Activated CD4-positive, alpha-beta T cell treated with anti-CD3 and anti-CD28 coated beads, Interleukin-2, amount 10 ng/mL, durations not matched to agents 7 days and 5 days (primary cell): ENCODE measurements around the gene RUBCNL. TPM values are rescaled to one million over a fixed set of nuclear protein-coding genes. Genes with fewer than 3 reads are reported as not detected.
A peak's percentile ranks its signal among the peaks of the same experiment; 100 is the strongest.
"Not testable (repeated sequence)": the region's sequence is repeated elsewhere in the genome, so short reads cannot be mapped to it uniquely, and the experiment has no call there.

Experiments used
- CTCF ChIA-PET: fragments of 350-600 bp; sonication (Branson Sonifier 250); formaldehyde crosslinking; loops from one replicate; lab custom pipeline; 2021; ENCODE audit warnings: antibody characterized with exemption; lab: Charles Lee
- POLR2A ChIA-PET: fragments of 350-600 bp; sonication (Branson Sonifier 250); formaldehyde crosslinking; loops from one replicate; lab custom pipeline; 2021; ENCODE audit warnings: antibody characterized with exemption; lab: Charles Lee
- DNase-seq: peaks from one replicate; pipeline ENCODE4 v3.0.0-alpha.2; 2020
- H3K27ac Mint-ChIP-seq: one replicate; pipeline ENCODE4 v1.8.0; 2021; ENCODE audit warnings: mild to moderate bottlenecking, moderate library complexity, mixed read lengths
- H3K27me3 Mint-ChIP-seq: one replicate; pipeline ENCODE4 v1.8.0; 2021; ENCODE audit warnings: mixed read lengths
- H3K36me3 Mint-ChIP-seq: one replicate; pipeline ENCODE4 v1.8.0; 2021; ENCODE audit warnings: low read depth, mixed read lengths
- H3K4me1 Mint-ChIP-seq: one replicate; pipeline ENCODE4 v1.8.0; 2021; ENCODE audit warnings: mixed read lengths
- H3K4me3 Mint-ChIP-seq: one replicate; pipeline ENCODE4 v1.8.0; 2021; ENCODE audit warnings: mild to moderate bottlenecking, moderate library complexity, mixed read lengths
- H3K9me3 Mint-ChIP-seq: one replicate; pipeline ENCODE4 v1.8.0; 2021; ENCODE audit warnings: mixed read lengths
- total RNA-seq, 2 experiments: library from RNA; stranded (reverse); gene quantifications; one replicate each; pipeline ENCODE4 v1.2.3, GENCODE V29; 2021

RUBCNL gene
- not detected for total RNA-seq

GRCh38 chr13:46387064-46387851 is at the start of gene RUBCNL:
TSS of gene RUBCNL (minus strand) at chr13:46387252. CDS start at chr13:46372475, 14,777 bp downstream.
- no peak within 1 kb of the TSS for H3K27ac Mint-ChIP-seq
- peaks cover 2% of the 10 kb centered on the region for H3K36me3 Mint-ChIP-seq
- DNase-seq = peak; percentile 13
- CTCF ChIA-PET = no interaction called here
- POLR2A ChIA-PET = interaction anchor here (0.9 kb wide), 1 partner anchor 13 kb away, joined by 3 read pairs; no protein-coding TSS in a partner anchor
- H3K9me3 Mint-ChIP-seq = no peaks in the 10 kb centered on the region
- peaks cover 36% of the 10 kb centered on the region for H3K27me3 Mint-ChIP-seq
- H3K4me1 Mint-ChIP-seq = peaks cover 32% of the 10 kb centered on the region
- peak within 1 kb of the TSS; percentile 65 for H3K4me3 Mint-ChIP-seq

- H3K36me3 Mint-ChIP-seq, H3K4me1 Mint-ChIP-seq, CTCF ChIA-PET, H3K27me3 Mint-ChIP-seq, H3K9me3 Mint-ChIP-seq, H3K27ac Mint-ChIP-seq, H3K4me3 Mint-ChIP-seq, POLR2A ChIA-PET, DNase-seq: not testable (repeated sequence)
These were observed 42.5 kb upstream of the RUBCNL start for GRCh38 chr13:46429558-46429957.

- H3K27me3 Mint-ChIP-seq = peaks cover 3% of the 10 kb centered on the region
- POLR2A ChIA-PET = no interaction called here
These were observed 18.4 kb upstream of the RUBCNL start for GRCh38 chr13:46405457-46405856.

GRCh38 chr13:46404733-46405100 is 17.7 kb upstream of the RUBCNL start:
- CTCF ChIA-PET = interaction anchor here (1.3 kb wide), 1 partner anchor 83 kb away, joined by 4 read pairs; no protein-coding TSS in a partner anchor
- Mint-ChIP-seq H3K4me3 (no peak overlapping the region), H3K36me3 (peaks cover 2% of the 10 kb centered on the region), H3K4me1 (peaks cover 12% of the 10 kb centered on the region), H3K27me3 (peaks cover 2% of the 10 kb centered on the region), H3K27ac (no peak overlapping the region), H3K9me3 (peaks cover 6% of the 10 kb centered on the region)
- POLR2A ChIA-PET = no interaction called here
- DNase-seq = no peak

More at GRCh38 chr13:46405457-46405856, 18.4 kb upstream of the RUBCNL start:
- Mint-ChIP-seq H3K4me1 (peaks cover 12% of the 10 kb centered on the region), H3K9me3 (peaks cover 6% of the 10 kb centered on the region), H3K4me3 (no peak overlapping the region), H3K36me3 (peaks cover 2% of the 10 kb centered on the region), H3K27ac (no peak overlapping the region)
- no peak for DNase-seq
- CTCF ChIA-PET = interaction anchor here (0.9 kb wide), 1 partner anchor 9 kb away, joined by 3 read pairs; no protein-coding TSS in a partner anchor

GRCh38 chr13:46403851-46404732 is 17.0 kb upstream of the RUBCNL start:
- H3K27me3 Mint-ChIP-seq = peaks cover 2% of the 10 kb centered on the region
- POLR2A ChIA-PET = no interaction called here
- DNase-seq = no peak
- no peak overlapping the region for H3K27ac Mint-ChIP-seq
- H3K9me3 Mint-ChIP-seq = peaks cover 6% of the 10 kb centered on the region
- H3K36me3 Mint-ChIP-seq = peaks cover 2% of the 10 kb centered on the region
- peaks cover 12% of the 10 kb centered on the region for H3K4me1 Mint-ChIP-seq
- CTCF ChIA-PET = interaction anchor here (1.3 to 2.0 kb wide), 2 partner anchors 10 to 83 kb away, joined by 4 read pairs; no protein-coding TSS in a partner anchor
- no peak overlapping the region for H3K4me3 Mint-ChIP-seq

- ChIA-PET POLR2A (no interaction called here), CTCF (no interaction called here)
- Mint-ChIP-seq H3K27ac (no peak overlapping the region), H3K9me3 (peaks cover 6% of the 10 kb centered on the region), H3K4me1 (peaks cover 12% of the 10 kb centered on the region), H3K4me3 (no peak overlapping the region), H3K36me3 (peaks cover 2% of the 10 kb centered on the region), H3K27me3 (peaks cover 2% of the 10 kb centered on the region)
- DNase-seq = no peak
These were observed 15.1 kb upstream of the RUBCNL start for GRCh38 chr13:46402178-46402577.

- ChIA-PET POLR2A (no interaction called here), CTCF (no interaction called here)
- peaks cover 2% of the 10 kb centered on the region for H3K27me3 Mint-ChIP-seq
- no peak overlapping the region for H3K27ac Mint-ChIP-seq
- H3K4me3 Mint-ChIP-seq = no peak overlapping the region
- peaks cover 2% of the 10 kb centered on the region for H3K36me3 Mint-ChIP-seq
- no peak for DNase-seq
- H3K9me3 Mint-ChIP-seq = peaks cover 6% of the 10 kb centered on the region
- H3K4me1 Mint-ChIP-seq = peaks cover 12% of the 10 kb centered on the region
These were observed 14.4 kb upstream of the RUBCNL start for GRCh38 chr13:46401432-46401831.

GRCh38 chr13:46396341-46396740 is 9.3 kb upstream of the RUBCNL start:
- Mint-ChIP-seq H3K9me3 (no peaks in the 10 kb centered on the region), H3K27me3 (no peaks in the 10 kb centered on the region), H3K4me1 (peaks cover 14% of the 10 kb centered on the region), H3K4me3 (no peak overlapping the region), H3K36me3 (no peaks in the 10 kb centered on the region), H3K27ac (no peak overlapping the region)
- ChIA-PET CTCF (interaction anchor here (0.6 kb wide), 2 partner anchors 10 to 32 kb away, joined by 3 read pairs; no protein-coding TSS in a partner anchor), POLR2A (no interaction called here)
- DNase-seq = no peak

GRCh38 chr13:46392967-46393366 is 5.9 kb upstream of the RUBCNL start:
- no peak for DNase-seq
- peaks cover 31% of the 10 kb centered on the region for H3K4me1 Mint-ChIP-seq
- ChIA-PET CTCF (no interaction called here), POLR2A (no interaction called here)
- no peaks in the 10 kb centered on the region for H3K9me3 Mint-ChIP-seq
- no peaks in the 10 kb centered on the region for H3K36me3 Mint-ChIP-seq
- H3K4me3 Mint-ChIP-seq = no peak overlapping the region
- no peaks in the 10 kb centered on the region for H3K27me3 Mint-ChIP-seq
- no peak overlapping the region for H3K27ac Mint-ChIP-seq

- peaks cover 44% of the 10 kb centered on the region for H3K4me1 Mint-ChIP-seq
- H3K27me3 Mint-ChIP-seq = peaks cover 26% of the 10 kb centered on the region
- no peaks in the 10 kb centered on the region for H3K9me3 Mint-ChIP-seq
- CTCF ChIA-PET = interaction anchor here (0.6 kb wide), 1 partner anchor 1901 kb away, joined by 3 read pairs; no protein-coding TSS in a partner anchor
- POLR2A ChIA-PET = no interaction called here
- peaks cover 2% of the 10 kb centered on the region for H3K36me3 Mint-ChIP-seq
- peak; percentile 30 for DNase-seq
- no peak overlapping the region for H3K4me3 Mint-ChIP-seq
- H3K27ac Mint-ChIP-seq = peak overlapping the region; percentile 10
These were observed 2.7 kb upstream of the RUBCNL start for GRCh38 chr13:46389457-46390451.

- POLR2A ChIA-PET = no interaction called here
- CTCF ChIA-PET = no interaction called here
- peaks cover 28% of the 10 kb centered on the region for H3K27me3 Mint-ChIP-seq
- DNase-seq = no peak
- no peak overlapping the region for H3K4me3 Mint-ChIP-seq
- no peak overlapping the region for H3K27ac Mint-ChIP-seq
- peaks cover 2% of the 10 kb centered on the region for H3K36me3 Mint-ChIP-seq
- peaks cover 44% of the 10 kb centered on the region for H3K4me1 Mint-ChIP-seq
- no peaks in the 10 kb centered on the region for H3K9me3 Mint-ChIP-seq
These were observed 1.8 kb upstream of the RUBCNL start for GRCh38 chr13:46388846-46389245.

GRCh38 chr13:46388308-46388707 is 1.3 kb upstream of the RUBCNL start:
- Mint-ChIP-seq H3K27me3 (peaks cover 33% of the 10 kb centered on the region), H3K27ac (no peak overlapping the region), H3K9me3 (no peaks in the 10 kb centered on the region), H3K36me3 (peaks cover 2% of the 10 kb centered on the region), H3K4me1 (peaks cover 41% of the 10 kb centered on the region), H3K4me3 (no peak overlapping the region)
- POLR2A ChIA-PET = no interaction called here
- DNase-seq = no peak
- CTCF ChIA-PET = no interaction called here
